Endothelial cell of umbilical vein (primary cell): ENCODE results near the gene DEXI. TPM values are rescaled to one million over a fixed set of nuclear protein-coding genes. Genes with fewer than 3 reads are reported as not detected.

Experiments used
- BruUV-seq: library from RNA; stranded (reverse); fragments of 400-500 nt; replicated peaks from 2 replicates; lab custom pipeline; 2021; lab: Mats Ljungman, UMichigan
- CTCF ChIA-PET: fragments of 300-600, 350-600 bp; sonication (Branson Sonifier 250); formaldehyde crosslinking; loops from one replicate; lab custom pipeline; 2021; ENCODE audit warnings: antibody characterized with exemption, inconsistent platforms; lab: Charles Lee
- POLR2A ChIA-PET: fragments of 300-600, 350-600 bp; sonication (Branson Sonifier 250); formaldehyde crosslinking; loops from one replicate; lab custom pipeline; 2021; ENCODE audit warnings: antibody characterized with exemption, inconsistent platforms; lab: Charles Lee
- DNase-seq: peaks from one replicate; pipeline ENCODE4 v3.0.0-alpha.2; 2011; ENCODE audit warnings: low read depth, low spot score
- FAIRE-seq: peaks from 2 replicates; lab custom pipeline; 2011; peaks lifted over from hg19 to GRCh38; lab: Jason Lieb, UNC
- H2AFZ ChIP-seq: 2 replicates; pipeline ENCODE4 v1.6.0; 2012; ENCODE audit warnings: low read depth, low read length, control low read depth, inconsistent platforms
- H3K27ac ChIP-seq: 2 replicates; pipeline ENCODE4 v1.5.1; 2011; ENCODE audit warnings: low read depth, mild to moderate bottlenecking, control low read depth, low read length, moderate library complexity; ENCODE audit not compliant: insufficient read depth
- H3K27me3 ChIP-seq, 2 experiments: 2 replicates each; pipeline versions ENCODE4 v1.6.0 to v1.6.1; 2011; ENCODE audit warnings: low read length in 2 of 2, mixed read lengths in 1 of 2; ENCODE audit not compliant: control insufficient read depth in 2 of 2, insufficient read depth in 2 of 2
- H3K36me3 ChIP-seq, 2 experiments: 2 replicates in 1 of 2; 3 replicates in 1 of 2; pipeline ENCODE4 v1.5.1; 2011; ENCODE audit warnings: low read length in 2 of 2, mild to moderate bottlenecking in 1 of 2, moderate library complexity in 1 of 2; ENCODE audit not compliant: control insufficient read depth in 2 of 2, insufficient read depth in 2 of 2; ENCODE audit errors: extremely low read depth in 1 of 2
- H3K4me1 ChIP-seq: 3 replicates; pipeline ENCODE4 v1.5.1; 2011; ENCODE audit warnings: mild to moderate bottlenecking, low read length; ENCODE audit not compliant: control insufficient read depth, insufficient read depth; ENCODE audit errors: extremely low read depth
- H3K4me2 ChIP-seq: 2 replicates; pipeline ENCODE4 v1.6.1; 2011; ENCODE audit warnings: low read length, control low read depth, mixed read lengths; ENCODE audit not compliant: insufficient read depth
- H3K4me3 ChIP-seq, 3 experiments: fragments of 200-600 bp in 1 of 3; sonication (generic), shearing (Covaris generic) in 1 of 3; replicated peaks in 1 of 3; 2 replicates each; pipeline ENCODE4 v1.5.1; 2011 to 2016; ENCODE audit warnings: control low read depth in 3 of 3, low read length in 3 of 3, mild to moderate bottlenecking in 2 of 3, inconsistent platforms in 1 of 3, low read depth in 1 of 3, moderate library complexity in 1 of 3; ENCODE audit not compliant: insufficient read depth in 1 of 3
- H3K79me2 ChIP-seq: 2 replicates; pipeline ENCODE4 v1.6.0; 2012; ENCODE audit warnings: low read length, inconsistent platforms; ENCODE audit not compliant: control insufficient read depth, insufficient read depth
- H3K9ac ChIP-seq: replicated peaks from 2 replicates; pipeline ENCODE3; 2011; ENCODE audit warnings: low read length, control low read depth; ENCODE audit not compliant: insufficient read depth; ENCODE audit errors: extremely low read depth
- H3K9me1 ChIP-seq: replicated peaks from 3 replicates; pipeline ENCODE4 v1.6.0; 2011; ENCODE audit warnings: mild to moderate bottlenecking, low read length; ENCODE audit not compliant: control insufficient read depth, insufficient read depth; ENCODE audit errors: extremely low read depth
- H3K9me3 ChIP-seq: replicated peaks from 2 replicates; pipeline ENCODE4 v1.5.1; 2012; ENCODE audit warnings: low read length, inconsistent platforms; ENCODE audit not compliant: control insufficient read depth, insufficient read depth
- H4K20me1 ChIP-seq: replicated peaks from 2 replicates; pipeline ENCODE3; 2011; ENCODE audit warnings: mild to moderate bottlenecking, low read length; ENCODE audit not compliant: control insufficient read depth, insufficient read depth; ENCODE audit errors: extremely low read depth
- CTCF ChIP-seq, 2 donors: IDR thresholded peaks; 1 replicate in 1 of 2; 2 replicates in 1 of 2; pipeline ENCODE4 v1.5.1; 2011; ENCODE audit warnings: low read length in 2 of 2, mild to moderate bottlenecking in 2 of 2, moderate library complexity in 2 of 2, control low read depth in 1 of 2, inconsistent platforms in 1 of 2, low read depth in 1 of 2; ENCODE audit not compliant: insufficient read depth in 1 of 2; ENCODE audit errors: extremely low read depth in 1 of 2
- FOS ChIP-seq: IDR thresholded peaks from 2 replicates; pipeline ENCODE4 v1.6.1; 2011; ENCODE audit warnings: mild to moderate bottlenecking, low read length, moderate library complexity, borderline replicate concordance; ENCODE audit not compliant: insufficient read depth
- MAX ChIP-seq: IDR thresholded peaks from 2 replicates; pipeline ENCODE4 v1.6.1; 2011; ENCODE audit not compliant: insufficient read depth, insufficient read length
- MYC ChIP-seq: IDR thresholded peaks from one replicate; pipeline ENCODE4 v1.6.1; 2011; ENCODE audit warnings: mild to moderate bottlenecking, low read depth, low read length
- POLR2AphosphoS5 ChIP-seq: IDR thresholded peaks from 2 replicates; pipeline ENCODE4 v1.6.1; 2012; ENCODE audit warnings: low read depth, mild to moderate bottlenecking, control low read depth, low read length, moderate library complexity; ENCODE audit not compliant: insufficient read depth
- dilution Hi-C: fragments of 300-500 bp; cut with MboI; formaldehyde crosslinking; loops from one replicate; pipeline ENCODE4 v1.15.0; 2019; ENCODE audit warnings: low sequenced_read_pairs; ENCODE audit not compliant: extremely low pct_ligation_motif_present
- intact Hi-C: fragments of 100-400 bp; cut with micrococcal nuclease; formaldehyde crosslinking; loops from one replicate; pipeline ENCODE4 v1.10.0; 2022
- polyA plus RNA-seq, 4 experiments: library from polyadenylated mRNA; depleted of rRNA in 3 of 4; stranded (reverse) in 3 of 4; unstranded in 1 of 4; fragments of >200 nt; gene quantifications; 2 replicates each; pipeline versions ENCODE4 v1.2.1 to v1.2.3, GENCODE V29; 2011 to 2012; ENCODE audit warnings: missing spikeins in 1 of 4
- total RNA-seq: library from RNA; stranded (reverse); gene quantifications from 2 replicates; pipeline ENCODE4 v1.2.3, GENCODE V29; 2021

DEXI gene
- total and polyA plus RNA-seq, 2 donors (not counting 3 experiments of a cell fraction or from before 2014, with no cell fraction given) = 32.8 to 69.5 TPM

- DNase-seq (peak; percentile 29), FAIRE-seq (peak; percentile 78)
- H3K79me2 ChIP-seq = no peaks in the 10 kb centered on the region
- no TSS peak for BruUV-seq
- intact Hi-C loops = no loop called here
- H3K9ac ChIP-seq = no peak overlapping the region
- no peaks in the 10 kb centered on the region for H3K9me1 ChIP-seq
- H3K9me3 ChIP-seq = no peaks in the 10 kb centered on the region
- dilution Hi-C loops = no loop called here
- ChIA-PET CTCF (interaction anchor here (1.0 to 3.3 kb wide), 5 partner anchors 11 to 273 kb away, joined by 3 to 17 read pairs (median 7); partner anchors contain the start of gene SOCS1), POLR2A (no interaction called here)
- no peak overlapping the region for H3K4me3 ChIP-seq
- peaks cover 0 to 5% of the 10 kb centered on the region in 2 experiments for H3K36me3 ChIP-seq
- peak overlapping the region; percentile 34 for H2AFZ ChIP-seq
- TF ChIP-seq POLR2AphosphoS5 (no peak), MAX (no peak), MYC (no peak), CTCF (IDR thresholded peaks at IDR 0.05; ENCODE audit: extremely low read depth in 1 of 2, insufficient read depth in 1 of 2, low read depth in 1 of 2, low read length in 2 of 2) (no peak), FOS (no peak)
- peak overlapping the region; percentile 4 for H3K4me2 ChIP-seq
- H4K20me1 ChIP-seq = no peaks in the 10 kb centered on the region
- H3K27ac ChIP-seq = peak overlapping the region; percentile 13
- H3K4me1 ChIP-seq = peaks cover 13% of the 10 kb centered on the region
- H3K27me3 ChIP-seq = no peaks in the 10 kb centered on the region
Observed at GRCh38 chr16:10982465-10983150, 40.3 kb upstream of the DEXI start.
